Lung (tissue), 12 donors: ENCODE measurements around the gene HS1BP3. TPM values are rescaled to one million over a fixed set of nuclear protein-coding genes. Genes with fewer than 3 reads are reported as not detected.

Experiments used
- ATAC-seq: fragments of 200-7000 bp; cut with Tn5 transposase; one replicate; pipeline ENCODE4 v1.9.1; 2020; ENCODE audit warnings: moderate number of reproducible peaks; ENCODE audit not compliant: insufficient read depth, low FRiP score
- DNase-seq, 3 donors: peaks; one replicate each; pipeline ENCODE4 v3.0.0-alpha.2; 2013 to 2017
- H3K27ac ChIP-seq, 2 donors: one replicate each; pipeline ENCODE4 v1.5.1; 2013; ENCODE audit warnings: mild to moderate bottlenecking in 2 of 2, moderate library complexity in 2 of 2, control low read depth in 1 of 2, inconsistent platforms in 1 of 2, low read depth in 1 of 2, low read length in 1 of 2
- H3K27me3 ChIP-seq, 3 donors: one replicate each; pipeline ENCODE4 v1.5.1; 2013; ENCODE audit warnings: low read length in 2 of 3; ENCODE audit not compliant: control insufficient read depth in 3 of 3, insufficient read depth in 3 of 3
- H3K36me3 ChIP-seq, 4 donors: one replicate each; pipeline ENCODE4 v1.5.1; 2013; ENCODE audit warnings: low read length in 4 of 4, mild to moderate bottlenecking in 1 of 4, moderate library complexity in 1 of 4; ENCODE audit not compliant: control insufficient read depth in 4 of 4, insufficient read depth in 4 of 4
- H3K4me1 ChIP-seq, 5 donors: one replicate each; pipeline ENCODE4 v1.5.1; 2013; ENCODE audit warnings: low read length in 5 of 5, mild to moderate bottlenecking in 2 of 5, moderate library complexity in 1 of 5; ENCODE audit not compliant: control insufficient read depth in 5 of 5, insufficient read depth in 5 of 5
- H3K4me3 ChIP-seq: one replicate; pipeline ENCODE4 v1.5.1; 2013; ENCODE audit warnings: mild to moderate bottlenecking, control low read depth, moderate library complexity
- H3K9ac ChIP-seq, 2 donors: one replicate each; pipeline ENCODE4 v1.5.1; 2013; ENCODE audit warnings: low read length in 2 of 2, control low read depth in 1 of 2; ENCODE audit not compliant: insufficient read depth in 1 of 2
- H3K9me3 ChIP-seq, 4 donors: one replicate each; pipeline ENCODE4 v1.5.1; 2013; ENCODE audit warnings: low read length in 3 of 4, mild to moderate bottlenecking in 1 of 4, moderate library complexity in 1 of 4; ENCODE audit not compliant: control insufficient read depth in 4 of 4, insufficient read depth in 3 of 4
- WGBS, 2 donors: extraction: QIAGEN DNeasy Blood & Tissue Kit; methylation state at CpG; one replicate each; pipeline ENCODE4 v1.1.7; 2013; 5-methylcytosine and 5-hydroxymethylcytosine counted together
- polyA plus RNA-seq, 2 donors: library from polyadenylated mRNA; stranded (reverse); fragments of 200-250 nt; gene quantifications; one replicate each; pipeline ENCODE4 v1.2.1, GENCODE V29; 2013
- total RNA-seq, 2 donors: library from RNA; depleted of rRNA in 1 of 2; stranded (reverse); fragments of >200 nt in 1 of 2; gene quantifications; one replicate each; pipeline ENCODE4 v1.2.1, GENCODE V29; 2014 to 2021
- TF ChIP-seq, protein P1 (sequence below): IDR thresholded peaks from 2 replicates; pipeline ENCODE4 v1.5.1; 2012; ENCODE audit warnings: mild to moderate bottlenecking; ENCODE audit errors: control extremely low read depth, extremely low read depth
- donor health status: control.
- donor health status: control.
- donor health status: Bipolar disorder and iron deficiency.
- donor health status: healthy.
- donor health status: DM: yes; HTN: yes; CAD: no.

Gene HS1BP3
- total and polyA plus RNA-seq, 4 donors: 25.4 to 41.4 (median 33.4) TPM

DNA sequence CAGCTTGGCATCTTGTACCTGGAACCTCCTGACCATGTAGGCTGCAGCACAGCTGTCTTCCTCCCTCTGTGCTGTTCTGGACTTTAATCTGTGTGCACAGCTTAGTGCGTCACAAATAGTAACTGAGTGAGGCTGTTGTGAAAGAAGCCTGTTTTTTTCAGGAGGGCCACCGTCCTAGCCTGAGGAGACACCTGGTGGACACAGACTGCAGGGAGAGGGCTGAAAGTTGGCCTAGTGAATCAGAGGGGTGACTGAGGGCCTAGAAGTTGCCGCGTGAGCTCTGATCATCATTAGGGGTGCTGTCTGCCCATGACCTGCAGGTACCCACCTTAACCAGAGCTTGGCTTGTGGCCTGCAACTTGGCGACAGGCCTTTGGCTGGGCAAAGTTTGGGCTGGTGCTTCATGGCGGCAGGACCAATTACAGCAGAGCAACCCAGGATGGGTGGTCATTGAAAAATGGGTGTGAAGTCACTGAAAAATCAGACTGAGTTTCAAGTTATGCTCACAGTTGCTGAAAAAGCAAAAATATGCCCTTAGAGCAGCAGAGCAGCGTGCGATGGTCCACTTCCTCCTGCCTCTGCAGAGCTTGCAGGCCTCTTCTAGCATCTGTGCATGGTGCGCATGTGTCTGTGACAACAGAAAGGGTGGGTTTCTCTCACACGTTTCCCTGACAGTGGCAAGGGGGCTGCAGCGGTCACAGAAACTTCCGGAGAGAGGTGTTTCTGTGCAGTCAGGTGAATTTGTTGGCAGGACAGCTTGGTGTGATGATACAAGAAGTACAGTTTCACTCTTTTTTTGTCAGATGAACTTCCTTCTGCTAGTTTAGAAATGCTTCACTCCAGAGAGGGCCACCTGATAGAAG, 25.7 kb upstream of the HS1BP3 start:
- 89 to 92% methylated on average over 12 of the region's 12 CpGs for WGBS, 2 donors
- H3K9ac ChIP-seq: no peak overlapping the region
- no peak for ATAC-seq

DNA sequence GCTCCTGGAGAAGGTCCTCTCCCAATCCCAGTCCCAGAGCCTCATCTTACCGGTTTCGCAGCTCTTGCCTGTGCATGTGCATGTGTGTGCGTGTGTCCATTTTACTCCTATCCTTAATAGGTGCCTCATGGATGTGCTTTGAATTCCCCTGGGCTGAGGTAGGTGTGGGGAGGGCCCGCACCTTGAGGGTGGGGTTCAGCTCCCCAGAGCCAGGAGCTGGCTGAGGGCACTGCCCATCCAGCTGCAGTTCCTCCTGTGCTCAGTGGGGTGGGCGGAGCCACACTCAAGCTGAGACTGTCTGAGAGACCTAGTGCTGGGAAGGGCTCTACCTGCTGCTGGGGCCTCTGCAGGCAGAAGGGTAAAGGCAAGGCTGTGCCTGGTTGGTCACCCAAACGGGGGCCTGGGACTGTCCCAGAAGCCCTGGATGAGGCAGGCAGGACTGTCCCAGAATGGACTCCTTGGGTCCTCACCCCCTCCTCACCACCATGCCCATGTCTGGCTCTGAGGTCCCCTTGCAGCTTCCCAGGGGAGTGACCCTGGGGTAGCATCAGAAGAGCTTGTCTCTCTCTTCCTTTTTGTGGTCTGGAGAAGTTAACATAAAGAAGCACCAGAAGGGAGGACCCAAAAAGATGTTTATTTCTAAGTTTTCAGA, 24.9 kb upstream of the HS1BP3 start:
- Histone ChIP-seq H3K9me3 (peaks cover 0 to 2% (median 0%) of the 10 kb centered on the region in 4 donors), H3K36me3 (peaks cover 0 to 4% (median under 1%) of the 10 kb centered on the region in 4 donors), H3K27me3 (peaks cover 0 to 42% (median 38%) of the 10 kb centered on the region in 3 donors), H3K27ac (no peak overlapping the region), H3K4me3 (no peak overlapping the region), H3K9ac (no peak overlapping the region), H3K4me1 (peaks cover 0 to 10% (median 0%) of the 10 kb centered on the region in 5 donors)
- WGBS, 2 donors: 58 to 70% methylated on average over 6 of the region's 6 CpGs
- ATAC-seq (peak; percentile 30), DNase-seq (no peak)
- TF ChIP-seq, protein P1, sequence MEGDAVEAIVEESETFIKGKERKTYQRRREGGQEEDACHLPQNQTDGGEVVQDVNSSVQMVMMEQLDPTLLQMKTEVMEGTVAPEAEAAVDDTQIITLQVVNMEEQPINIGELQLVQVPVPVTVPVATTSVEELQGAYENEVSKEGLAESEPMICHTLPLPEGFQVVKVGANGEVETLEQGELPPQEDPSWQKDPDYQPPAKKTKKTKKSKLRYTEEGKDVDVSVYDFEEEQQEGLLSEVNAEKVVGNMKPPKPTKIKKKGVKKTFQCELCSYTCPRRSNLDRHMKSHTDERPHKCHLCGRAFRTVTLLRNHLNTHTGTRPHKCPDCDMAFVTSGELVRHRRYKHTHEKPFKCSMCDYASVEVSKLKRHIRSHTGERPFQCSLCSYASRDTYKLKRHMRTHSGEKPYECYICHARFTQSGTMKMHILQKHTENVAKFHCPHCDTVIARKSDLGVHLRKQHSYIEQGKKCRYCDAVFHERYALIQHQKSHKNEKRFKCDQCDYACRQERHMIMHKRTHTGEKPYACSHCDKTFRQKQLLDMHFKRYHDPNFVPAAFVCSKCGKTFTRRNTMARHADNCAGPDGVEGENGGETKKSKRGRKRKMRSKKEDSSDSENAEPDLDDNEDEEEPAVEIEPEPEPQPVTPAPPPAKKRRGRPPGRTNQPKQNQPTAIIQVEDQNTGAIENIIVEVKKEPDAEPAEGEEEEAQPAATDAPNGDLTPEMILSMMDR: no peak

More for the DNA sequence above, 25.7 kb upstream of the HS1BP3 start:
- Histone ChIP-seq H3K4me3 (no peak overlapping the region), H3K27me3 (peaks cover 0 to 35% (median 31%) of the 10 kb centered on the region in 3 donors), H3K4me1 (peaks cover 0 to 10% (median 0%) of the 10 kb centered on the region in 5 donors), H3K27ac (no peak overlapping the region), H3K9me3 (no peaks in the 10 kb centered on the region), H3K36me3 (peaks cover 0 to 4% (median under 1%) of the 10 kb centered on the region in 4 donors)
- TF ChIP-seq, protein P1: no peak
- DNase-seq: no peak

DNA sequence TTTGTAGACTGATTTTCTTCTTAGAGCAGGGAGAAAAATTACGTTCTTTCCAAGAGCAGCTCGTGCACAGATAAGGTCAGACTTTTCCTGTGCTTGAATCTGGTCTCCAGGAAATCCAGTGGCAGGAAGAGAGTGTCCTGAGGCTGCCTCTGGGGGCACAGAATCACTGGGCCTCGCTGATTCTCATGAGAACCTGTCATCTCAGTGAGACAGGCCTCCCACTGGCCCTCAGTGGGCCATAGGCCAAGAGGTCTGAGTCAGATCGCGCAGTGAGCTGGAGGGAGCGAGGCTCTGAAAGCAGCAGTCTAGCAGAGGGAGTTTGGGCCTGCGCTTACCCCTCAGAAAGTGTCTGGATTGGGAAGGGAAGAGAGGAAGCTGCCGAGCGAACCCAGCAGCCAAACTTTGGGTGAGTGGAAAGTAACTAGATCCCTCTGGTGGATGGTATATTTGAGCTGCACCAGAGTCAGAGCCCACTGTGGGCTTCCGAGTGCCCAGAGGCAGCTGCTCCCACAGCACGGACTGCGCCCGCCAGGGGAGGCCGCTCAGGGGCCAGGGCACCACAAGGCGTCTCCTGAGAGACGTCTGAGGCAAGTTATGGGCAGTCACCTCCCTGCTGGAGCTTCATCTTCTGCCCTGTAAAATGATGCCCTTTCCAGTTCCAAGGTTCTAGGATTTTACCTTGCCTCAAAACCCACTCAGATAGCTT, 24.2 kb upstream of the HS1BP3 start:
- DNase-seq: no peak
- no peak overlapping the region for H3K9ac ChIP-seq

More for the DNA sequence above, 24.2 kb upstream of the HS1BP3 start:
- Histone ChIP-seq H3K9me3 (peaks cover 0 to 2% (median 0%) of the 10 kb centered on the region in 4 donors), H3K27ac (no peak overlapping the region), H3K4me3 (no peak overlapping the region), H3K36me3 (peaks cover 0 to 4% (median under 1%) of the 10 kb centered on the region in 4 donors), H3K4me1 (peaks cover 0 to 14% (median 0%) of the 10 kb centered on the region in 5 donors), H3K27me3 (peaks cover 0 to 44% (median 41%) of the 10 kb centered on the region in 3 donors)
- no peak for ATAC-seq
- 53 to 65% methylated on average over 16 of the region's 16 CpGs for WGBS, 2 donors
- TF ChIP-seq, protein P1: no peak
